ENCODE data around the gene ARL6IP1. TPM values are rescaled to one million over a fixed set of nuclear protein-coding genes. Genes with fewer than 3 reads are reported as not detected.

ARL6IP1 gene
- total RNA-seq (ENCODE audit: unreplicated experiment), result 238 TPM
- long read RNA-seq, transcript ARL6IP1-201 (6 exons, 2,409 nt), result major isoform, 355 of 369 reads
- long read RNA-seq, partial matches to known transcripts, result 7 of 369 reads
- long read RNA-seq, other reads (novel, unspliced or antisense), result 4 of 369 reads

DNA sequence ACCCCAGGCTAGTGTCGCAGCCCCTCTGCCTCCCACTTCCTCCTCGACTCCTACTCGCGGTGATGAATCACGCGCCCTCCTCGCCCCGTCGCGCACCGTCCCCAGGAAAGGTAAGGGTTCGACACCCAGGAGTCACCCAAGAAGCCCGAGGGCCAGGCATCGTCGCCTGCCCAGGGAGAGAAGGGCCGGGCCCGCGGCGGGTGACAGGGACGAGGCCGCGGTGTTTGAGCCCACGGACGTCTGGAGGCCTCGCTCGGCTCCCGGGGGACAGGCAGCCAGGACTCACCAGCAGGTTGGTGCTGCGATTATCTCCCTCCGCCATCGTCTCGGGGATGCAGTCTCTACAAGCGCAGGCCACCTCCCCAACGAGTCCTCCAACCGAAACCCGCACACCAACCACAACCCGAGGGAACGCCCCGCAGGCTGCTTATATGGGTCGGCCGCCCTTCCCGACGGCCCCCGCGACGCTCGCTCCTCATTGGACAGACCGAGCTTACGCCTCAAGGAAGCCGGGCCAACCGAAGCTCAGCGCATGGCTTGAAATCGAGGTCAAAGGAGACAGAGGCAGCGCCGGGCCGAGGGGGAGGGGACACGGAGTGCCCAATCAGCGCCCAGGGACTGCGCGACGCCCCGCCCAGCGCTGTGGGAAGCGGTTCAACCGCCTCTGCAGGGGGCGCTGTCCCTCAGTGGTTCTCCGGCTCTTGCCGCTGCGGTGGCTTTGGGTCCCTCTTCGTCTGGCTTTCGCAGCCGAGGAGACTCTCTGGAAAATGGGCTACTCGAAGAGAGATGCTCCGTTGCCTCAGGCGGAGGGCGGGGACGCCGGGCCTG is at the start of gene ARL6IP1:
TSS of gene ARL6IP1 (minus strand) at position 405 of the 828 bp plus-strand sequence. CDS start at position 322, 83 bp downstream.
- DNase-seq, result peak; percentile 99
- TF ChIP-seq, protein P1, sequence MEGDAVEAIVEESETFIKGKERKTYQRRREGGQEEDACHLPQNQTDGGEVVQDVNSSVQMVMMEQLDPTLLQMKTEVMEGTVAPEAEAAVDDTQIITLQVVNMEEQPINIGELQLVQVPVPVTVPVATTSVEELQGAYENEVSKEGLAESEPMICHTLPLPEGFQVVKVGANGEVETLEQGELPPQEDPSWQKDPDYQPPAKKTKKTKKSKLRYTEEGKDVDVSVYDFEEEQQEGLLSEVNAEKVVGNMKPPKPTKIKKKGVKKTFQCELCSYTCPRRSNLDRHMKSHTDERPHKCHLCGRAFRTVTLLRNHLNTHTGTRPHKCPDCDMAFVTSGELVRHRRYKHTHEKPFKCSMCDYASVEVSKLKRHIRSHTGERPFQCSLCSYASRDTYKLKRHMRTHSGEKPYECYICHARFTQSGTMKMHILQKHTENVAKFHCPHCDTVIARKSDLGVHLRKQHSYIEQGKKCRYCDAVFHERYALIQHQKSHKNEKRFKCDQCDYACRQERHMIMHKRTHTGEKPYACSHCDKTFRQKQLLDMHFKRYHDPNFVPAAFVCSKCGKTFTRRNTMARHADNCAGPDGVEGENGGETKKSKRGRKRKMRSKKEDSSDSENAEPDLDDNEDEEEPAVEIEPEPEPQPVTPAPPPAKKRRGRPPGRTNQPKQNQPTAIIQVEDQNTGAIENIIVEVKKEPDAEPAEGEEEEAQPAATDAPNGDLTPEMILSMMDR (IDR thresholded peaks at IDR 0.05; ENCODE audit: partially characterized antibody, unreplicated experiment), result peak; percentile 95
- peaks cover 19% of the 10 kb centered on the region for H3K4me1 Mint-ChIP-seq (ENCODE audit: low read depth, unreplicated experiment)
- peak within 1 kb of the TSS; percentile 99 for H3K4me3 Mint-ChIP-seq (ENCODE audit: unreplicated experiment)
- peak within 1 kb of the TSS; percentile 99 for H3K27ac Mint-ChIP-seq (ENCODE audit: unreplicated experiment)
- no peaks in the 10 kb centered on the region for H3K36me3 Mint-ChIP-seq (ENCODE audit: unreplicated experiment)
- peaks cover 7% of the 10 kb centered on the region for H3K27me3 Mint-ChIP-seq (ENCODE audit: unreplicated experiment)
- peaks cover 8% of the 10 kb centered on the region for H3K9me3 Mint-ChIP-seq (ENCODE audit: unreplicated experiment)

DNA sequence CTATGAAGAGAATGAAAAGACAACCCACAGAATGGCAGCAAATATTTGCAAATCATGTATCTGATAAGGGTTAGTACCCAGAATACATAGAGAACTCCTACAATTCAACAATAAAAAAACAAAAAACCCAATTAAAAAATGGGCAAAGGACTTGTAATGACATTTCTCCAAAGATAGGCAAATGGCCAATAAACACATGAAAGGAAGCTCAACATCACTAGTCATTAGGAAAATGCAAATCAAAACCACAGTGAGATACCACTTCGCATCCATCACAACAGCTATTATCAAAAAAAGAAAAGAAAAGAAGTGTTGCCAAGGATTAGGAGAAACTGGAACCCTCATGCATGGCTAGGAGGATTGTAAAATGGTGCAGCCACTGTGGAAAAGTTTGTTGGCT is 45.1 kb upstream of the ARL6IP1 start:
- H3K36me3 Mint-ChIP-seq (ENCODE audit: unreplicated experiment), result no peaks in the 10 kb centered on the region
- no peak overlapping the region for H3K4me3 Mint-ChIP-seq (ENCODE audit: unreplicated experiment)
- H3K27ac Mint-ChIP-seq (ENCODE audit: unreplicated experiment), result no peak overlapping the region
- TF ChIP-seq, protein P1 (IDR thresholded peaks at IDR 0.05; ENCODE audit: partially characterized antibody, unreplicated experiment), result no peak
- H3K9me3 Mint-ChIP-seq (ENCODE audit: unreplicated experiment), result no peaks in the 10 kb centered on the region
- no peaks in the 10 kb centered on the region for H3K27me3 Mint-ChIP-seq (ENCODE audit: unreplicated experiment)
- no peaks in the 10 kb centered on the region for H3K4me1 Mint-ChIP-seq (ENCODE audit: low read depth, unreplicated experiment)
- DNase-seq, result no peak

GRCh38 chr16:18842565-18842964 is 41.2 kb upstream of the ARL6IP1 start:
- DNase-seq, result no peak
- TF ChIP-seq, protein P1 (IDR thresholded peaks at IDR 0.05; ENCODE audit: partially characterized antibody, unreplicated experiment), result no peak
- Mint-ChIP-seq H3K9me3 (ENCODE audit: unreplicated experiment) (no peaks in the 10 kb centered on the region), H3K27ac (ENCODE audit: unreplicated experiment) (peak overlapping the region; percentile 2), H3K36me3 (ENCODE audit: unreplicated experiment) (no peaks in the 10 kb centered on the region), H3K4me3 (ENCODE audit: unreplicated experiment) (no peak overlapping the region), H3K4me1 (ENCODE audit: low read depth, unreplicated experiment) (no peaks in the 10 kb centered on the region), H3K27me3 (ENCODE audit: unreplicated experiment) (no peaks in the 10 kb centered on the region)

GRCh38 chr16:18841833-18842525 is 40.6 kb upstream of the ARL6IP1 start:
- Mint-ChIP-seq H3K27me3 (ENCODE audit: unreplicated experiment) (no peaks in the 10 kb centered on the region), H3K27ac (ENCODE audit: unreplicated experiment) (peak overlapping the region; percentile 2), H3K4me3 (ENCODE audit: unreplicated experiment) (no peak overlapping the region), H3K9me3 (ENCODE audit: unreplicated experiment) (no peaks in the 10 kb centered on the region), H3K4me1 (ENCODE audit: low read depth, unreplicated experiment) (no peaks in the 10 kb centered on the region), H3K36me3 (ENCODE audit: unreplicated experiment) (no peaks in the 10 kb centered on the region)
- TF ChIP-seq, protein P1 (IDR thresholded peaks at IDR 0.05; ENCODE audit: partially characterized antibody, unreplicated experiment), result no peak
- DNase-seq, result no peak

All from glutamatergic neuron (in vitro differentiated cells).